Endothelial cell of umbilical vein (primary cell): ENCODE measurements around the gene MSL3B.

Experiments used
- CTCF ChIP-seq, 2 donors: IDR thresholded peaks; 1 replicate in 1 of 2; 2 replicates in 1 of 2; pipeline ENCODE4 v1.5.1; 2011; ENCODE audit warnings: low read length in 2 of 2, mild to moderate bottlenecking in 2 of 2, moderate library complexity in 2 of 2, control low read depth in 1 of 2, inconsistent platforms in 1 of 2, low read depth in 1 of 2; ENCODE audit not compliant: insufficient read depth in 1 of 2; ENCODE audit errors: extremely low read depth in 1 of 2
- JUN ChIP-seq: IDR thresholded peaks from 2 replicates; pipeline ENCODE4 v1.6.1; 2011; ENCODE audit warnings: borderline replicate concordance, low read depth; ENCODE audit not compliant: insufficient read length, insufficient read depth

GRCh38 chr2:233836359-233836758 is 31.8 kb downstream of the MSL3B start:
- TF ChIP-seq CTCF (IDR thresholded peaks at IDR 0.05; ENCODE audit: extremely low read depth in 1 of 2, insufficient read depth in 1 of 2, low read depth in 1 of 2, low read length in 2 of 2): no peak
- no peak for TF ChIP-seq JUN
